Urinary bladder (tissue), 4 donors: Measurements from ENCODE around the gene CDH20. TPM values are rescaled to one million over a fixed set of nuclear protein-coding genes. Genes with fewer than 3 reads are reported as not detected.

Experiments used
- DNase-seq: peaks from one replicate; pipeline ENCODE4 v3.0.0-alpha.2; 2015; ENCODE audit errors: extremely low spot score
- H3K27ac ChIP-seq: one replicate; pipeline ENCODE4 v1.5.1; 2013; ENCODE audit warnings: low read depth, mild to moderate bottlenecking, moderate library complexity
- H3K36me3 ChIP-seq: one replicate; pipeline ENCODE4 v1.6.1; 2013; ENCODE audit warnings: mild to moderate bottlenecking, moderate library complexity; ENCODE audit not compliant: insufficient read depth
- H3K4me1 ChIP-seq: one replicate; pipeline ENCODE4 v1.6.1; 2013; ENCODE audit warnings: mild to moderate bottlenecking, moderate library complexity; ENCODE audit not compliant: insufficient read depth
- H3K4me3 ChIP-seq: one replicate; pipeline ENCODE4 v1.5.1; 2013; ENCODE audit warnings: low read depth, low read length
- WGBS: extraction: QIAGEN DNeasy Blood & Tissue Kit; methylation state at CpG from one replicate; pipeline ENCODE4 v1.1.7; 2013; 5-methylcytosine and 5-hydroxymethylcytosine counted together
- polyA plus RNA-seq: library from polyadenylated mRNA; stranded (reverse); fragments of 200-250 nt; gene quantifications from one replicate; pipeline ENCODE4 v1.2.3, GENCODE V29; 2013
- total RNA-seq: library from RNA; depleted of rRNA; stranded (reverse); fragments of >200 nt; gene quantifications from one replicate; pipeline ENCODE4 v1.2.3, GENCODE V29; 2014
- donor health status: healthy with polysubstance abuse.
- donor health status: healthy.

CDH20 gene
- total and polyA plus RNA-seq, 2 donors, result 1.1 TPM

DNA sequence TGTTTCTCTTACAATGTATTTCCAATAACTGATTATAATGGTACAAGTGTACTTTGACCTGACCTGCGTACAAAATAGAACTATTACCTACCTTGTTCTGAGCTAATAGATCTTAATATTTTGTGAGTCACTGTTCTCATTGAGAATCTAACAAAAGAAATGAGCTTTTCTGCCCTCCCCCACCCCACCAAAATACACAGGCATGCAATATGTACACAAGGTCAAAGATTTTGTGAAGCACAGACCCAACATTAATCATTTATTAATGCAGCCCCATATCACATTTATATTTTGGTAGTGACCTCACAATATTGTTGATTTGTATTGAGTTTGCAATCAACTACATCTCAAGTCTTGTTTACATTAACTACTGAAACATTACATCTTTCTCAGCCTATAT, 86.5 kb downstream of the CDH20 start:
- no peaks in the 10 kb centered on the region for H3K36me3 ChIP-seq
- H3K27ac ChIP-seq, result no peak overlapping the region
- DNase-seq, result no peak
- 92% methylated on average over 1 of the region's 1 CpG for WGBS
- H3K4me1 ChIP-seq, result no peaks in the 10 kb centered on the region
- H3K4me3 ChIP-seq, result no peak overlapping the region

DNA sequence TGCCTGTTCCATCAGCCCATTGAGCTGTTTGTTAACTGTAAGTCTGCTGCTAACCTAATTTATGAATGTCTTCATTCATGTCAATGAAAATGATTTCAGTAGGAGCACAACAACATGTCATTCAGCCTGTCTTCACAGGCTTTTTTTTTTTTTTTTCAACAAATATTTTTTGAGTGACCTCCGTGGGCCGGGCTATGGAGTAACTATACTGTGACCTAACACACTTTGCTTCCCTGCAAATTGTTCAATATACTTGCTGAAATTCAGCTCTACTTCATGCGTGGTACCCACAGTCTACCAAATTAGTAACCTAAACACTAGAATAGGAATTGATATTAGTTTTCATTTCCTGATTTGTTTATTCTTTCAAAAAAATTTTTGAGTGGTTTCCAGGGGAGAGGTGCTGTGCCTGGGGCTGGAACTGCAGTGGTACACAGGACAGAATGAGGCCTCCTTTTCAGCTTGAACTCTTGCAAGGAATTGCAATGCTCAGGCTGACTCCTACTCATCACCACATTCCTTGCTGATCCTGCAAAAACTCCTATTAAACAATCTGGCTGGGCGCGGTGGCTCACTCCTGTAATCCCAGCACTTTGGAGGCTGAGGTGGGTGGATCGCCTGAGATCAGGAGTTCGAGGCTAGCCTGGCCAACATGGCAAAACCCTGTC, 87.1 kb downstream of the CDH20 start:
- 84% methylated on average over 7 of the region's 7 CpGs for WGBS
- DNase-seq, result no peak
- H3K36me3 ChIP-seq, result no peaks in the 10 kb centered on the region
- H3K4me3 ChIP-seq, result no peak overlapping the region
- no peak overlapping the region for H3K27ac ChIP-seq
- H3K4me1 ChIP-seq, result no peaks in the 10 kb centered on the region

DNA sequence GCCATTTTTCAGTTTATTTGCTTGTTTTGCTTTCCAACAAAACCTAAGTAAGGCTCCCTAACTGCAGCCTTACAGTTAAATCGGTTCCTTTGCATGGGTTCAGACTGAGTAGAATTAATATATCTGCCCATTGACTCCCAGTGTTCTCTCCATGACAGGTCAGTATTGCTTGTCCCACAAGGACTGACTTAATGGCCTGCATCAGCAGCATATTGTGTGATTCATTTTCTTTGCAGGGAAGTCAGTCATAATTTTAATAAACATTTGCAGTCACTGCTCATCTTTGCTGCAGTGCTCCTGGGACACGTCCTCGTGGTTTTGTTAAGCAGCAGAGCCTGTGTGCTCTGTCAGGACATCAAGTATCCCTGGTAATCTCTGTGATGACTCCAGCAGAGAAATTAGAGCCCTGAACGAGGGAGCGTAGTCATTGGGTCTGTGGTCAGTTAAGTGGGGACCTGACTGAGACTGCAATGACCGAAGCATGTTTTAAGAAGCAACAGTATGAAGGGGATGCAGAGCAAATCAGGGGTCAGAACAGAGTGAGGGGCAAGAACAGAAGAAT, 93.3 kb downstream of the CDH20 start:
- H3K36me3 ChIP-seq, result no peaks in the 10 kb centered on the region
- 71% methylated on average over 6 of the region's 6 CpGs for WGBS
- H3K27ac ChIP-seq, result no peak overlapping the region
- no peak for DNase-seq
- no peaks in the 10 kb centered on the region for H3K4me1 ChIP-seq
- no peak overlapping the region for H3K4me3 ChIP-seq

DNA sequence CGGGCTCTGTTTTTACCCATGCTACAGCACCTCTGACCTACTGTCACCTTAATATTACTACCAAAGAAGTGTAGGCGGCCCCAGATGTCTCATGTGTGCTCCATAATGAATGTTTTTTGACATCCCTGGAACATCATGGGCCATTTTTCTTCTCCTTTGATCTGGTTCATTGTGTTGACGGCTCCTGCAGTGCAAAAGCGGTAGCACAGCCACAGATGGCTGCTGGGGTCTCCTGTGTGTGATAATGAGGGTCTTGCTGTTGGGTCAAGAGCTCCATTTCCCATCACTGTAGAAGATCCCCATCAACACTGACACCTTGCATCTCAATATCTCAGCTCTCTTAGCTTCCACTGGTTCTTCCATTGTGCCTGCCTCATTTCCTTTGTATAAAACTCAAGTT, 95.0 kb downstream of the CDH20 start:
- 84% methylated on average over 4 of the region's 4 CpGs for WGBS

DNA sequence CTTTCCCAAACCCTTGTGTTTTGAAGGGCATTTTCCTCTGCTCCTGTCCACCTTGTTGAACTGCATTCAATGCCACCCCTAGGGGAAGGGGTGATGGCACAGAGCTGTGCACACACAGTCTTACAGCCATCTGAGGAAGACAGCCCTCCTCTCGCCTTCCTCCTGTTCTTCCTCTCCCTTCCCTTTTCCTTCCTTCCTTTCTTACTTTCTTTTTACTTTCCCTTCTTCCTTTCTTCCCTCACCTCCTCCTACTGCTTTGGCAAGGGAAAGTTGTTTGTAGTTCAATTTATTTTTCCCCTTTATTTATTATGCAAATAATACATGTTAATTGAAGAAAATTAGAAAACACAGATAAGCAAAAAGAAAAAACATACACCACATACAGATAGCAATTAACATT, 99.4 kb downstream of the CDH20 start:
- no peak for DNase-seq
- H3K27ac ChIP-seq, result no peak overlapping the region
- H3K36me3 ChIP-seq, result no peaks in the 10 kb centered on the region
- H3K4me1 ChIP-seq, result no peaks in the 10 kb centered on the region
- H3K4me3 ChIP-seq, result no peak overlapping the region
- 85% methylated on average over 1 of the region's 1 CpG for WGBS

More for the DNA sequence above, 95.0 kb downstream of the CDH20 start:
- Histone ChIP-seq H3K4me3 (no peak overlapping the region), H3K36me3 (no peaks in the 10 kb centered on the region), H3K27ac (no peak overlapping the region), H3K4me1 (no peaks in the 10 kb centered on the region)
- DNase-seq, result no peak

DNA sequence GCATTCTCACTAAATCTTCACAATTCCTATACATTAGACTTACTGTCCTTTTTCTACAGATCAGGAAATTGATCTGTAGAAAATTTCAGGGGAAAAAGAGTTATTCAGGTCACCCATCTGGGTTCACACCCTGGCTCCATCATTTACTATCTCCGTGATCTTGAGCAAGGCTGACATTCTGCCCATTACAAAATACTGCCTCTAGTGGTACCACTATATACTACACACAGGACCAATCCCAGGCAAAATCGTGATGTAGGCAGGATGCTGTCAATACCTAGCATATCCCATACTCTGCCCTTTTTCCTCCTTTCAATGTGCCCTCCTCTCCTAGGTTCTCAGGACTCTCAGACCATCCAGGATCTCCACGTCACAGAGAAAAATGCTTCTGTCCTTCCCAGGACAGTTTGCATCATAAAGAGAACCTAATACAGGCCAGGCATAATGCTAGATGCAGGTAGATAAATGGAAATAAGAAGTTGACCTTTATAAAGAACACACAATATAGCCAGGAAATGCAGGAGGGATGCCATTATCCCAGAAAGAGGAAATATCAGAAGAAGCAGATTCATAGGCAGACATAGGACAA, 101.9 kb downstream of the CDH20 start:
- no peak for DNase-seq
- WGBS, result 29% methylated on average over 3 of the region's 3 CpGs
- Histone ChIP-seq H3K27ac (no peak overlapping the region), H3K4me1 (no peaks in the 10 kb centered on the region), H3K36me3 (no peaks in the 10 kb centered on the region), H3K4me3 (no peak overlapping the region)

DNA sequence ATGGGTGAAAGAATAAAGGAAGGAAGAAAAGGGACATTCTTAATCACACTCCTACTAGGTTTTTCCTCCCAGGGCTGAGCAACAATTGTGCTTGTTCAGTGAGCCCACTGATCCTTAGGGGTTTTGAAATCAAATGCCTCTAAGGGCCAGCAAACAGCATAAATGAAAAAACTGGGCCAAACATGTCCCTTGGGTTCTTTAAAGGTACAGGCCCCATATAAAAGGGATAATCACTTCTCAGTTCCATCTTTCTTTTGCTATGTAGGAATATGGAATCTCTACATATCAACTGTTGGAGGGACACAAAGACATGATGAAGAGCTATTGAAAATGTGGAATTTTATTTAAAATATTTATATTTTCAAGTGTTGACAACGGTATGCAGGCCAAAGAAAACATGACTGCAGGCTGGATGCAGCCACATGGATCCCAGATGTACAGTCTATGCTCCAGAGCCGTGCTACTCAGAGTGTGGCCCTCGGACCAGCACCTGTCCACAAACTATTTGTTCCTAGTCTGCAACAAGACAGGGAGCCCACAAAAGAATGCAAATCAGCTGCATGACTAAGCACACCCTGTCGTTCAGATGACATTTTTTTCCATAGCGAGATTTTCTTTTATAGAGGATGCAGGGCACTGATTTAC, 110.0 kb downstream of the CDH20 start:
- Histone ChIP-seq H3K4me3 (no peak overlapping the region), H3K4me1 (no peaks in the 10 kb centered on the region), H3K27ac (no peak overlapping the region), H3K36me3 (no peaks in the 10 kb centered on the region)
- no peak for DNase-seq
- WGBS, result 70% methylated on average over 5 of the region's 5 CpGs

DNA sequence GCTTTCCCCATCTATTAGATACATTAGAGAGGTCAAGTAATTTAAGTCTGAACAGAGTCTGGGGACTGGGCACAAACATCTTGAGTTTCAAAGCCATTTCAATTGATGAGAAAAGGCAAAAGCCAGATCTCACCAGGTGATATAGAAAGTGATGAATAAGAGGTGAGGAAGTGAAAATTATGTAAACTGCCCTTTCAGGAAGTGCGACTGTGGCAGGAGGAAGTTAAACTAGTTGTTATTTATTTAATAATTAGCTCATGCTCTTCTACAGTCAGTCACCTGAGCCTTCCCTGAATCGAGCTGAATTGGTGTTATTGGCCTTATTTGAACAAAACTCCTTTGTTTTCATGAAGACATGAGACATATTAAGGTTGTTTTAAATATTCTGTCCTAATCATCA, 115.1 kb downstream of the CDH20 start:
- no peak for DNase-seq
- 64% methylated on average over 2 of the region's 2 CpGs for WGBS
- Histone ChIP-seq H3K36me3 (no peaks in the 10 kb centered on the region), H3K4me3 (no peak overlapping the region), H3K27ac (no peak overlapping the region), H3K4me1 (no peaks in the 10 kb centered on the region)

DNA sequence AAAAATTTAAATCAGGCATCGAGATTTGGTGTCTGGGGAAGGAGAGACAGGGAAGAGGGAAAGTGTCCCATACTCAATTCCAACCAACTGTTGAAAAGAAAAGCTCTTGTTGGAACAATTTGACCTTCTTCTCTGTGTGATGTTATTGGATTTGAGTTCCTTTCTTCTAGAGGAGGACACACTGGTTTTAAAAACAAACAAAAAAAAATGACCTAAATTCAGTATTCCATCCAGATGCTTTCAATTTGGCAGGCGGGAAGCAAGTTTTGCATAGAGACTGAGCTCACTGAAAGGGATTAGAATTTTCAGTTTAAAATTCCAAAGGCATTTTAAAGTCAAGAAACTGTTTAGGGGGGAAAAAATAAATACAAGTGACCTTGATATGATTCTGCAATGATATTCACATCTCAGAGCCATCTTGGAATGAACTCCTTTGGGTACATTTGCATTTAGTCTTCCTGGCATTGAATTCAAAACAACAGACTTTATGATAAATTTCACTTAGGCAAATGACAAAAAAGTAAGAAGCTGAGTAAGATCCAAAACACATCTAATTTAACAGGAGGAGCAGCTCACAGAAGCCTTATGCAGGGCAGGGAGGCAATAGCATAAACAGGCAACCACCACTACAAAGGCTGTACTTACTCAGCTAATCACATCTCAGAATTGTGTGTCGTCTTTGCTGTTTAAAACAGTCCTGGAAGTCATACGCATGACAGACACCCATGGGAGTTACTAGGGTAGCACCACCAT, 126.8 kb downstream of the CDH20 start:
- no peak for DNase-seq
- H3K36me3 ChIP-seq, result no peaks in the 10 kb centered on the region
- H3K4me1 ChIP-seq, result no peaks in the 10 kb centered on the region
- 46% methylated on average over 4 of the region's 4 CpGs for WGBS
- no peak overlapping the region for H3K27ac ChIP-seq
- no peak overlapping the region for H3K4me3 ChIP-seq

DNA sequence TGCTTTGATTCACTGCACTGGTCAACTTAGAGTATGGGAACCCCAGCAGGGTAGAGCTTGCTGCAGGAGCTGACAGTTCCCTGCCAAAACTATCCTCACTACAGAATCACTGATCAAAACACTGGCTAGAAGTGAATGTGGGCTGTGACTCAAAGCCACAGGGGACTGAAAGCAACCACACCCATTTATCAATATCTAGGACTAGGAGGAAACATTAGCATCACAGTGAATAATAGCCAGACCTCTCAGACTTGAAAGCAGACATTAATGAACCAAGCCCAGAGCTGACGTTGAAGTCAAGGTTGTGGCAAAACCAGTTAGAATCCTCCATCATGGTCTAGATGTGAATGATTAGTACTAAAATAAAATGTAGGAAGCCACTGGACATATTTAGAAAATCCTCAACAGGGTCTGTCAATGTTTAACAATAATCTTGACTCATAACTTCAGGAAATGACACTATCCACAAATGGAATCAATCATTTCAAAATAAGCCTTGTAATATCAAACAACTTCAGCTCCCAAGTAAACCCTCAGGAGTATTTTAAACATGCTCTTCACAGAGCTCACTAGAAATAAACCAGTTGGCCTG, 131.4 kb downstream of the CDH20 start:
- 52% methylated on average over 1 of the region's 1 CpG for WGBS
- no peaks in the 10 kb centered on the region for H3K4me1 ChIP-seq

DNA sequence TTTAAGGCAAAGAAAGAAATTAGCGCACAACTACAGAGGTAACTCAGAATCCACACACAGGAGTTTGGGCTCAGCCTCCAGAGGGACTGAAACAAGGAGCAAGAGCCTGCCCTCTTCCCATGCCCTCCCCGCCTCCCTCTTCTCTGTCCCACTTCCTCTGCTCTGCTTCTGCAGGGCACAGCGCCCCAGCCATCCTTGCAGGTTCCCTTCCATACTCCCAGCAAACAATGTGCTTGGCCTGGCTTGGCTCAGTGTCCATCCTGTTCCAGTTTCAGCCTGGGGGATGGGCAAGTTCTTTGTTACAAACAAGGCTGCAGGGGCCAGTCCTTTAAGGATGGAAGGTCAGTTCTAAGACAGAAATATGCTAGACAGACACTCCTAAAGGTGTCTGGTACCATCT, 133.5 kb downstream of the CDH20 start:
- no peak overlapping the region for H3K27ac ChIP-seq
- H3K4me3 ChIP-seq, result no peak overlapping the region
- no peak for DNase-seq
- H3K36me3 ChIP-seq, result no peaks in the 10 kb centered on the region
- no peaks in the 10 kb centered on the region for H3K4me1 ChIP-seq
- 93% methylated on average over 3 of the region's 3 CpGs for WGBS

More for the DNA sequence above, 131.4 kb downstream of the CDH20 start:
- H3K4me3 ChIP-seq, result no peak overlapping the region
- no peak for DNase-seq
- no peaks in the 10 kb centered on the region for H3K36me3 ChIP-seq
- H3K27ac ChIP-seq, result no peak overlapping the region

DNA sequence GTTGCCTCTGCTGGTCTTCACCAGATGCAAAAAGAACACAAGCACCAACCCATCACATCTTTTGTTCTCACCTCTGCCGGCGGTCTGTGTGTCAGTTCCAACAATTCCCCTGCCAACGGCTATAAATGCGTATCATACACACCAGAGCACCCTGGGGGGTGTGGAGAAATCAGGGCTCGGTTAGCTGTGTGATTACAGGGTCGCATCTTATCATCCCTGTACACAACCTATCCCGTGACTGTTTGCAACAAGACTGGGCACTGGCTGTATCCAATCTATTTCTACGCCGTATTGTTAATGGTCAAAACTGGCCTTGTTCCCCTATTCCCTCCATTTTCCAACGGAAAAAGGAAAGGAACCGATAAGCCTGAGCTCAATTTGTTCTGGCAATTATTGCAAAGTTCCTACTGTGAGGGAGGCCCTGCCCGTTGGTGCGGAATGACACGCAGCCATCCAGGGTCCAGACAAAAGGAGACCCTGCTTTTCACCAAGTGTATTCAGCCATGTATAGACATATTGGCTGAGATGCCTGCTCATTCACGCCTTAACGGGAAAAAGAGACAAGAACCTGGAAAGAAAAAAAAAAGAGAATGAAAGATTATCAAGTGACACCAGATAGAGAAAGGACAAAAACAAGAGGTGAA, 136.9 kb downstream of the CDH20 start:
- 82% methylated on average over 16 of the region's 16 CpGs for WGBS
- DNase-seq, result no peak
- Histone ChIP-seq H3K36me3 (no peaks in the 10 kb centered on the region), H3K27ac (no peak overlapping the region), H3K4me3 (no peak overlapping the region), H3K4me1 (no peaks in the 10 kb centered on the region)

DNA sequence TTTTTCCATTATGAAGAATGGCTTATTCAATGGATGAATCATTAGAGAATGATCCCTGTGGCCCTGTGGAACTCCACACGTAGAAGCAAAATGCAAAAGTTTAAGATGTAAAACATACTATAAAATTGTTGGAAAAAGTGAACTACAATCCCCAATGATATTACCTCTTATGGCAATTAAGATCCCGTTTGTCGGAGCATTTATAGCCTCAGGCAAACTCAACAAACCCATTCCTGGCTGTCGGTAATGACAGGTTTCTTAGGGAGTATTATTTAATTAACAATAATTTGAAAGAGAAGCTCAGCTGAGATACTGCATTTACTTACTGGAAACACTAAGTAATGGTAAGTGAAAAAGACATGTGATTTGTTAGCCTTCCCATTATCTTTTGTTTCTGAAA, 138.3 kb downstream of the CDH20 start:
- H3K4me3 ChIP-seq, result no peak overlapping the region
- no peaks in the 10 kb centered on the region for H3K36me3 ChIP-seq
- 72% methylated on average over 4 of the region's 4 CpGs for WGBS
- H3K27ac ChIP-seq, result no peak overlapping the region
- no peak for DNase-seq
- no peaks in the 10 kb centered on the region for H3K4me1 ChIP-seq
